GM12874 (cell line): ENCODE data around the gene POMT1.

Source experiments
- CTCF ChIP-seq: IDR thresholded peaks from 2 replicates; pipeline ENCODE4 v1.5.1; 2011; ENCODE audit warnings: low read depth, mild to moderate bottlenecking, control low read depth, low read length, moderate library complexity; ENCODE audit not compliant: insufficient read depth

The POMT1 gene

GRCh38 chr9:131502781-131503625 lies at the start of gene POMT1:
POMT1 (plus strand) TSS chr9:131502918; CDS start chr9:131504219, 1,301 bp downstream.
- TF ChIP-seq CTCF = no peak

GRCh38 chr9:131454028-131454427 lies 48.7 kb upstream of the POMT1 start:
- no peak for TF ChIP-seq CTCF

GRCh38 chr9:131457746-131458145 lies 45.0 kb upstream of the POMT1 start:
- TF ChIP-seq CTCF = no peak

GRCh38 chr9:131459056-131459455 lies 43.7 kb upstream of the POMT1 start:
- TF ChIP-seq CTCF = no peak

GRCh38 chr9:131461166-131461565 lies 41.6 kb upstream of the POMT1 start:
- TF ChIP-seq CTCF = no peak

GRCh38 chr9:131464354-131465000 lies 38.2 kb upstream of the POMT1 start:
- no peak for TF ChIP-seq CTCF

GRCh38 chr9:131465401-131465800 lies 37.3 kb upstream of the POMT1 start:
- TF ChIP-seq CTCF = no peak
